Cardiac muscle cell (in vitro differentiated cells and primary cell): ENCODE results near the gene VLDLR. TPM values are rescaled to one million over a fixed set of nuclear protein-coding genes. Genes with fewer than 3 reads are reported as not detected.

Experiments used
- DNase-seq, 2 donors: peaks; one replicate each; pipeline versions ENCODE4 v3.0.0 to v3.0.0-alpha.2; 2010 to 2017; ENCODE audit warnings: low read depth in 1 of 2, low spot score in 1 of 2
- H3K27ac ChIP-seq: fragments of 200-600 bp; sonication (generic); 2 replicates; pipeline ENCODE4 v1.5.1; 2016
- H3K27me3 ChIP-seq: fragments of 200-600 bp; sonication (generic); 2 replicates; pipeline ENCODE4 v1.6.0; 2016; ENCODE audit warnings: control low read depth
- H3K36me3 ChIP-seq: fragments of 200-600 bp; sonication (generic); 2 replicates; pipeline ENCODE4 v1.5.1; 2016; ENCODE audit warnings: control low read depth
- H3K4me1 ChIP-seq: fragments of 200-600 bp; sonication (generic); 2 replicates; pipeline ENCODE4 v1.8.1; 2017; ENCODE audit warnings: low read depth, mild to moderate bottlenecking, mixed run types
- H3K4me3 ChIP-seq: fragments of 200-600 bp; sonication (generic); 2 replicates; pipeline ENCODE4 v1.5.1; 2016; ENCODE audit warnings: mild to moderate bottlenecking
- H3K9me3 ChIP-seq: fragments of 200-600 bp; sonication (generic); 2 replicates; pipeline ENCODE4 v1.5.1; 2017; ENCODE audit warnings: low read depth, mild to moderate bottlenecking, control low read depth
- polyA plus RNA-seq: library from polyadenylated mRNA; unstranded; fragments of >200 nt; fragmentation: Nextera tagmentation; extraction: Ambion mirVana; gene quantifications from 2 replicates; pipeline ENCODE4 v1.2.1, GENCODE V29; 2016
- total RNA-seq: library from RNA; depleted of rRNA; stranded (reverse); fragments of >200 nt; gene quantifications from 2 replicates; pipeline ENCODE4 v1.2.3, GENCODE V29; 2016
- TF ChIP-seq, protein P1 (sequence below): IDR thresholded peaks from 2 replicates; pipeline ENCODE4 v1.5.1; 2012; ENCODE audit warnings: low read depth, mild to moderate bottlenecking, low read length

VLDLR gene
- total and polyA plus RNA-seq, 2 experiments from 2014 or later: 36.1 to 41.2 TPM

DNA sequence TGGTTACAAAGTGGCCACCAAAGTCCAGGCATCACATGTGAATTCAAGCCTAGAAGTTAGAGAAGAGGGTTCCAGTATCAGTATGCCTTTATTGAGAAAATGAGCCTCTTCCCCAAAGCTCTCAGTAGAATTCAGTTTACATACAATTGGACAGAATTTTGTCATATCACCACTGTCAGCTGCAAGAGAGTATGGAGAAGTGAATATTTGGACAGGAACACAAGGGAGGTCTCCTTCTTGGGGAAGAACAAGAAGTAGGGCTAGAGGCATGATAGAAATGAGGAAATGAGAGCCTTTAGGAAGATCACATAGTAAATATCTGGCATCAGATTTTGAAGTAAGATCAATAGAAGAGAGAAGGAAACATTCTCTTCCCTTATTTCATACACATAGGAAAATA, 27.8 kb upstream of the VLDLR start:
- TF ChIP-seq, protein P1, sequence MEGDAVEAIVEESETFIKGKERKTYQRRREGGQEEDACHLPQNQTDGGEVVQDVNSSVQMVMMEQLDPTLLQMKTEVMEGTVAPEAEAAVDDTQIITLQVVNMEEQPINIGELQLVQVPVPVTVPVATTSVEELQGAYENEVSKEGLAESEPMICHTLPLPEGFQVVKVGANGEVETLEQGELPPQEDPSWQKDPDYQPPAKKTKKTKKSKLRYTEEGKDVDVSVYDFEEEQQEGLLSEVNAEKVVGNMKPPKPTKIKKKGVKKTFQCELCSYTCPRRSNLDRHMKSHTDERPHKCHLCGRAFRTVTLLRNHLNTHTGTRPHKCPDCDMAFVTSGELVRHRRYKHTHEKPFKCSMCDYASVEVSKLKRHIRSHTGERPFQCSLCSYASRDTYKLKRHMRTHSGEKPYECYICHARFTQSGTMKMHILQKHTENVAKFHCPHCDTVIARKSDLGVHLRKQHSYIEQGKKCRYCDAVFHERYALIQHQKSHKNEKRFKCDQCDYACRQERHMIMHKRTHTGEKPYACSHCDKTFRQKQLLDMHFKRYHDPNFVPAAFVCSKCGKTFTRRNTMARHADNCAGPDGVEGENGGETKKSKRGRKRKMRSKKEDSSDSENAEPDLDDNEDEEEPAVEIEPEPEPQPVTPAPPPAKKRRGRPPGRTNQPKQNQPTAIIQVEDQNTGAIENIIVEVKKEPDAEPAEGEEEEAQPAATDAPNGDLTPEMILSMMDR: no peak
- no peaks in the 10 kb centered on the region for H3K4me1 ChIP-seq
- H3K9me3 ChIP-seq: no peaks in the 10 kb centered on the region
- no peaks in the 10 kb centered on the region for H3K36me3 ChIP-seq
- no peak overlapping the region for H3K27ac ChIP-seq
- H3K4me3 ChIP-seq: no peak overlapping the region
- DNase-seq: no peak
- no peaks in the 10 kb centered on the region for H3K27me3 ChIP-seq

DNA sequence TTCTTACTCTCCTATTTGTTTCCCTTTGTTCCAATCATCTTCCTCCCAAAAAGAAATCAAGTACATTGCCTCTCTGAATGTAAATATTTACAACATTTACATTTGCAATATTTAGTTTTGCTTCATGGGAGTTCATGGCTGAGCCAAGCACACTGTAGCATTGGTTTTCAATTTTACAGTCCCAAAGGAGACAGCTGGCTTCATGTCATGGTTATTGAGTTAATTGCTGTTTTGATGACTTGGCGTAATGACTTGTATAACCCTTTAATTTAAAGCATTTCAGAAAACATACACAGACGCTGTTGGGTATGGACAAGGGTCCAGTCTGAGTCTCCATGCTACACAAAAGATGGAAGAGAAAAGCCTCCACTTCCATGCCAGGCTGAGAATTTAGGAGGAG, 25.6 kb upstream of the VLDLR start:
- Histone ChIP-seq H3K27me3 (no peaks in the 10 kb centered on the region), H3K4me1 (peaks cover 5% of the 10 kb centered on the region), H3K27ac (no peak overlapping the region), H3K4me3 (no peak overlapping the region), H3K36me3 (no peaks in the 10 kb centered on the region), H3K9me3 (no peaks in the 10 kb centered on the region)
- no peak for DNase-seq
- TF ChIP-seq, protein P1: no peak

DNA sequence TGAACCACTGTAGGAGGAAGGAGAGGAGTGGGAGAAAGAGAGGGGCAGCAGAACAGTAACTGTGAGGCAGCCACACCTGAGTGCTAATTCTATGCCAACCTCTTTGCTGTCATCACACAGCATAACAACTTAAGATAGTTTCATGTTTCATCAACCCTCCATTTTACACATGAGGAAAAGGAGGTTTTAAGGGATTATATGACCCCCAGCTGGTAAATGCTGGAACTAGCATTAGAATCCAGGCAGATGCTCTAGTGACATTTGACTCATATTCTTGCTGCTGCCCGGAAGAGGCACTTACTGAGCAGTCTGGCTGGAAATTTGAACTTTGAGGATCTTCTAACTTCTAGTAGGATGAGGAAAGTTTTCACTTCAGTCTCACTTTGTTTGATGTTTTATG, 24.1 kb upstream of the VLDLR start:
- no peak overlapping the region for H3K27ac ChIP-seq
- no peaks in the 10 kb centered on the region for H3K27me3 ChIP-seq
- H3K4me1 ChIP-seq: peaks cover 6% of the 10 kb centered on the region
- TF ChIP-seq, protein P1: peak; percentile 12
- DNase-seq: peak in 1 of 2 donors; percentile 43
- H3K36me3 ChIP-seq: no peaks in the 10 kb centered on the region
- no peaks in the 10 kb centered on the region for H3K9me3 ChIP-seq
- H3K4me3 ChIP-seq: no peak overlapping the region

DNA sequence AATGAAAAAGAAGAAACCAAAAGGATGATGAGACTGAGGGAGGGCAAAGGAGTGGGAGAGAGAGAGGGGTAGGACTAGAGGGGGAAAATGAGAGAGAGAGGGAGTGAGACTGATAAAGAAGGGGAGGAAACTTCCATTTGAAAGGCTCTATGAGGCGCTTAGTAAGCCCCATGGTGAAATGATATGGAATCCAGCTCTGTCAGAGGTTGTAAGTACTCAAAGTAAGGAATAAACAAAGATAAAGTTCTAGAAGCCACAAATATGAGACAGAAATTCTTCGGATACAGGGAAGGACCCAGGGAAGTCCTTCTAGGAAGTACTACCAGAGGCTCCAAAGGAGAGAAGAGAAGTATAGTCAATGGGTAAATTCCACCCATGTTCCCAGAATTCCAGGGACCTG, 21.7 kb upstream of the VLDLR start:
- no peaks in the 10 kb centered on the region for H3K27me3 ChIP-seq
- H3K9me3 ChIP-seq: no peaks in the 10 kb centered on the region
- no peaks in the 10 kb centered on the region for H3K36me3 ChIP-seq
- H3K4me3 ChIP-seq: no peak overlapping the region
- TF ChIP-seq, protein P1: no peak
- peaks cover 11% of the 10 kb centered on the region for H3K4me1 ChIP-seq
- DNase-seq: peak in 1 of 2 donors; percentile 60
- H3K27ac ChIP-seq: no peak overlapping the region

DNA sequence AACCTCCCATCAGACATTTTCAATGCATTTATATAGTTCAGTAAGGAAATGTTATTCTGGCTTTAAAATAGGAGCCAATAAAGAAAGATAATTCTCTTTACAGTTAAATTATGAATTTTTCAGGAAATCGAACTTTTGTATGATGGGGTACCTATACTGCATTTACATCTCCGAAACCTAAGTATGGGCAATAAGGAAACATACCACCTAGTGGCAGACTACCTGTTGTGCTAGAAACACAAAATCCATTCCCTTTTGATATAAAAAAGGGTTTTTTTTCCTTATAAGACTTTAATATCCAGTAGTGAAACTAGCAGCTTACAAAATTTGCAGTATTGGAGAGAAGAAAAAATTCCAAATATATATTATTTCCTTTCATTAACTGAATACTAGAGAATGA, 21.3 kb upstream of the VLDLR start:
- peaks cover 11% of the 10 kb centered on the region for H3K4me1 ChIP-seq
- H3K9me3 ChIP-seq: no peaks in the 10 kb centered on the region
- TF ChIP-seq, protein P1: peak; percentile 21
- H3K27me3 ChIP-seq: no peaks in the 10 kb centered on the region
- no peak overlapping the region for H3K4me3 ChIP-seq
- no peaks in the 10 kb centered on the region for H3K36me3 ChIP-seq
- no peak overlapping the region for H3K27ac ChIP-seq
- no peak for DNase-seq
